GM12873 (cell line): Measurements from ENCODE around the gene KCNJ6.

ENCODE experiments used
- CTCF ChIP-seq: IDR thresholded peaks from 2 replicates; pipeline ENCODE4 v1.5.1; 2012; ENCODE audit warnings: low read depth, mild to moderate bottlenecking, moderate library complexity, low read length, control low read depth; ENCODE audit not compliant: insufficient read depth; ENCODE audit errors: missing control alignments

Gene KCNJ6

DNA sequence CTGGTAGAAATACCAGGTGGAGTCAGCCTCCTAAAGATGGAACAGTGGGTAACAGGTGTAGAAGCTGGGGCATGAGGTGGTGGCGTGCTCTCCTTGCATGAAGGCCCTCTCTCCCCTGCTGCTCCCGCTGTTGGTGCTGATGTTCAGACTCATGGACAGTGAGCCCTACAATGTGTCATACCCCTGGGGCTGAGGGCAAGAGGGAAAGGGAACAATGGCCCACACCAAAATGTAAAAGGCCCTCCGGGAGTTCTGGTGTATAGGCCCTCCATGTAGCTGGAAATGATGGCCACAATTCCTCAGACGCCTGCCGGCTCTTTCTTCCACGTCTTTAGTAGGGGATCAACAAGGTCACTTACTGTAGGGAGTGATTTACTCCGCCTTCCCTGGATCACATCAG is 354.8 kb downstream of the KCNJ6 start:
- no peak for TF ChIP-seq CTCF

- no peak for TF ChIP-seq CTCF
These were observed 355.9 kb downstream of the KCNJ6 start for GRCh38 chr21:37560385-37560784.

GRCh38 chr21:37558676-37559211 is 357.5 kb downstream of the KCNJ6 start:
- TF ChIP-seq CTCF, result no peak
